ENCODE measurements around the gene BOD1. TPM values are rescaled to one million over a fixed set of nuclear protein-coding genes. Genes with fewer than 3 reads are reported as not detected.

The BOD1 gene
- total and polyA plus RNA-seq, 9 of the 15 experiments (the other 6 are each of a cell fraction or from before 2014, with no cell fraction given) = 10.1 to 31.6 (median 22.6) TPM

- TF ChIP-seq VEZF1 (CRISPR knock-in tag; IDR thresholded peaks at IDR 0.05) (no peak), MTA1 (IDR thresholded peaks at IDR 0.05; ENCODE audit: borderline replicate concordance) (no peak), FOXA3 (CRISPR knock-in tag; conservative IDR thresholded peaks at IDR 0.05 in 1 of 2, IDR thresholded peaks at IDR 0.05 in 1 of 2) (no peak), CBX3 (IDR thresholded peaks at IDR 0.05; ENCODE audit: borderline replicate concordance in 1 of 2, low read length in 2 of 2) (peak in 1 of 2 experiments; percentile 42; a peak in 1 of 3 replicates), ZNF41 (CRISPR knock-in tag; conservative IDR thresholded peaks at IDR 0.05) (no peak), U2AF1 (optimal IDR thresholded peaks at IDR 0.05; ENCODE audit: low read depth, low read length) (no peak), BRD4 (IDR thresholded peaks at IDR 0.05) (no peak), AFF4 (CRISPR knock-in tag; IDR thresholded peaks at IDR 0.05) (0 out of 2 replicates have a peak, but pooled peaks have one; percentile 42), SIN3A (IDR thresholded peaks at IDR 0.05; ENCODE audit: borderline replicate concordance in 2 of 2, control insufficient read depth in 1 of 2, low read depth in 2 of 2, low read length in 2 of 2) (peak in 1 of 2 experiments; percentile 91; a peak in 1 of 4 replicates), ZNF3 (CRISPR knock-in tag; IDR thresholded peaks at IDR 0.05) (no peak), POLR2H (tag; IDR thresholded peaks at IDR 0.05; ENCODE audit: low read depth) (no peak), PYGO2 (tag; IDR thresholded peaks at IDR 0.05) (no peak), TAF7 (tag; IDR thresholded peaks at IDR 0.05) (no peak), ZNF212 (CRISPR knock-in tag; IDR thresholded peaks at IDR 0.05) (no peak), MNT (conservative IDR thresholded peaks at IDR 0.05) (peak; percentile 65 to 73), DLX4 (CRISPR knock-in tag; IDR thresholded peaks at IDR 0.05) (no peak), RBM22 (IDR thresholded peaks at IDR 0.05; ENCODE audit: low read depth, low read length, poor library complexity, severe bottlenecking) (no peak)
Observed at GRCh38 chr5:173615884-173616576, 420 bp downstream of the BOD1 start (continued).

Measured in K562 (cell line).